HL-60/S4 (cell line): ENCODE results near the gene EVI5L.

Source experiments
- in situ Hi-C: fragments of 300-500 bp; cut with MboI; formaldehyde crosslinking; loops from 2 replicates; pipeline ENCODE4 v1.14.3; 2022; ENCODE audit warnings: low sequenced_read_pairs

EVI5L gene

DNA sequence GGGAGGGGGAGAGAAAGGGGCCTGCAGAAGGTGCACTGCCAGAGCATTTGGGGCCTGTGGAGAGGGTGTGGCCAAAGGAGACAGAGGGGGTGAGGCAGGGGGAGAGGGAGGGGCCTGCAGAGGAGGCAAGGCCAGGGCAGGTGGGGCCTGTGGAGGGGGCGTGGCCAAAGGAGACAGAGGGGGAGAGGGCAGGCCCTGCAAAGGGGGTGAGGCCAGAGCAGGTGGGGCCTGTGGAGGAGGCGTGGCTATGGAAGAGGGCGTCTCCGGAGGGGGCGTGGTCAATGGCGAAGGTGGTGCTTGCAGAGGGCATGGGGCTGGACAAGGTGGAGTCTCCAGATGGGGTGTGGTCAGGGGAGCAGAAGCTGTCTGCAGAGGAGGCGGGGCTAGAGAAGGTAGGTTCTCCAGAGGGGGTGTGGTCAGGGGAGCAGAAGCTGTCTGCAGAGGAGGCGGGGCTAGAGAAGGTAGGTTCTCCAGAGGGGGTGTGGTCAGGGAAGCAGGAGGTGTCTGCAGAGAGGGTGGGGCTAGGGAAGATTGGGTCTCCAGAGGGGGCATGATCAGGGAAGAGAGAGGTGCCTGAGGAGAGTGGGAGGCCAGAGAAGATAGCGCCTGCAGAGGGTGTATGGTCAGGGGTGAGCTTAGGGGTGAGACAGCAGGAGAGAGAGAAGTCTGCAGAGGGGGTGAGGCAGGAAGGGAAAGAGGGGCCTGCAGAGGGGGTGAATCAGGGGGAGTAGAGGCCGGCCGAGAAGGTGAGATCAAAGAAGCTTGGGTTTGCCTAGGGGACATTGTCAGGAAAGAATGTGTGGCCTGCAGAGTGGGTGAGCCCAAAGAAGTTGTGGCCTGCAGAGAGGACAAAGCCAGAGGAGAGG, 40.8 kb downstream of the EVI5L start:
- in situ Hi-C loops, result no loop called here

DNA sequence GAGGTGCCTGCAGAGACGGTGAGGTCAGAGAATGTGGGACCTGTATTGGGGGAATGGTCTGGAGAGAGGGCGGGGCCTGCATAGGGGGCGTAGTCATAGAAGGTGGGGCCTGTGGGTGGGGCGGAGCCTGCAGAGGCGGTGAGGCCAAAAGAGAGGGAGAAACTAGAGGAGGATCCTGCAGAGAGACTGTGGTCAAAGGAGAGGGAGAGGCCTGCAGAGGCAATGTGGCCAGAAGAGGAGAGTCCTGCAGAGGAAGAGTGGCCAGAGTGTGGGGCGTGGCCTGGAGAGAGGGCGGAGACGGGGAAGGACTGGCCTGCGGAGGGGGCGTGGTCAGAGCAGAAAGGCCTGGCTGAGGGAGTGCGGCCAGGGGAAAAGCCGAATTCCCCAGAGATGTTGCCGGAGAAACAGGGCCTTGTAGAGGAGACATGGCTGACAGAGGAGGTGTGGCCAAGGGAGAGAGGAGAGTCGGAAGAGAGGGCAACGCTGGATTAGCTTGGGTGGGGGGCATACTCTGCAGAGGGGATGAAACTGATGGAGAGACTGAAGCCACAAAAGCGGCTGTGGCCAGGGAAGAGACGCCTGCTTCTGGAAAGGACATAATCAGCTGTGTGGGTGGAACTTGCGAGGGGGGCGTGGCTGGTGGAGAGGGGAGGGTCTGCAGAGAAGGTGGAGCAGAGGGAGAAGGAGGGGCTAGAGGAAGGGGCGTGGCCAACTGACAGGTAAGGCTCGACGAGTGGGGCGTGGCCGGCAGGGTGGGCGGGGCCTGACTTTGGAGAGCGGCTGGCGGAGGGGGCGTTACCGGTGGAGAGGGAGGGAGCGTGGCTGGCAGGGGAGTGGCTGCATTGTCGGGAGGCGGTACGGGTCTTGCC, 41.7 kb downstream of the EVI5L start:
- in situ Hi-C loops, result no loop called here

DNA sequence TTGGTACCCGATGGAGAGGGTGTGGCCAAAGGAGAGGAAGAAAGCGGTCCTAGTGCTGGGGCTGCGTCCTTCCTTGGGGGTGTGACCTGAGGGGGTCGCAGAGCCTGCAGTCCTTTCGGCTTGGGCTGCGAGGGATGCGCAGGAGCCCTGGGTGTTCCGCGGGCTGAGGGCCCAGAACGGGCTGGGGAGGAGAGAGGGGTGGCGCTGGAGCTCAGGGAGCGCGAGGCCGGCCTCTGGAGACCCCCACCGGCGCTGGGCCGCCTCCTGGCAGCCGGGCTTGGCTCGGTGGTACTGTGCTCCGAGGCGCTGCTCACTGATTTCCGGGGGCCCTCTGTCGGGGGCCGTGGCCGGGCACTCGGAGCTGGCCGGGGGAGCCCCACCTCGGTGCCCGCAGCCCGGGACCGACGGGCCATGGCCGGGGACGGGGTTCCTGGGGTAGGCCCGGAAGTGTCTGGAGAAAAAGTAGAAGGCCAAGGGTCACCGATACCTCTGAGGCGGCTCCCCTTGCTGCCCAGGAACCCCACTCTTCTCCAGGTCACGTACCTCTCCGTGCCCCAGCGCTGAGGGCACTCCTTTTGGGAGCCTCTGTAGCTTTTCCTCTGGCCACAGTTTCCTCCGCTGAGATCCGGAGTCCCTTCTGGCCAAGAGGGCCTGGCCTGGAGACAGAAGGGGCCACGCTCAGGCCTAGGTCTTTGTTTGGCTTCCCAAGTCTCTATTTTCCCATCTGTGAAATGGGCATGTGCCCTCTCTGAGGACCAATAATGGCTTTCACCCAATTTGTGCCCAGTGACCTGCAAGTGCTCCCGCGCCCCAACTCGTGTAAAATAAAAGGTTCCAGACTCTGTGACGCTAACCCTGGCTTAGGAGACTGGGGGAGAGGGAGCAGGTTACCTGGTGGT, 42.5 kb downstream of the EVI5L start:
- in situ Hi-C loops, result no loop called here

GRCh38 chr19:7873304-7874075, 43.5 kb downstream of the EVI5L start:
- in situ Hi-C loops, result no loop called here

- in situ Hi-C loops, result no loop called here
Observed at GRCh38 chr19:7874076-7874896, 44.3 kb downstream of the EVI5L start, which contains the start of gene PRR36. Gene PRR36 (minus strand): TSS chr19:7874390. CDS start chr19:7873689, 701 bp downstream.

GRCh38 chr19:7874897-7875273, 44.9 kb downstream of the EVI5L start:
- in situ Hi-C loops, result no loop called here

DNA sequence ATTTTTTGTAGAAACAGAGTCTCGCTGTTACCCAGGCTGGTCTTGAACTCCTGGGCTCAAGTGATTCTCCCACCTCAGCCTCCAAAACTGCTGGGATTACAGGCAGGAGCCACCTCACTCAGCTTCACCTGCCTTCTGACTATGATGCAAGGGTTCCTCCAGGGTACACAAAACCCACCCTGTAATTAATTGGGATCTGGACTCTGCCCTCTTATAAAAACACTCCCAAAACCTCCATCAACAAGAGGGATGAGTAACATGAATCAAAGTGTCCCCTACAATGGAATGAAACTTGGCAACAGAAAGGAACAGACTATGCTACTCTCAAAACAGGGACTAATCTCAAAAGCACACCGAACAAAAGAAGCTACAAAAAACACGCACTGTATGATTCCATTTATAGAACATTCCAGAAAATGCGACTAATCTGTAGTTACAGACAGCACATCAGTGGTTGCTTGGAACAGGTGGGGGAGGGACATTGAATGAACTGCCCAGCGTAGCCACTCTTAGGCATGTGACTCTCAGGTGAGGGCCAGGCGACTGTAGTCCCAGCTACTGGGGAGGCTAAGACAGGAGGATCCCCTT, 47.3 kb downstream of the EVI5L start:
- in situ Hi-C loops, result no loop called here

DNA sequence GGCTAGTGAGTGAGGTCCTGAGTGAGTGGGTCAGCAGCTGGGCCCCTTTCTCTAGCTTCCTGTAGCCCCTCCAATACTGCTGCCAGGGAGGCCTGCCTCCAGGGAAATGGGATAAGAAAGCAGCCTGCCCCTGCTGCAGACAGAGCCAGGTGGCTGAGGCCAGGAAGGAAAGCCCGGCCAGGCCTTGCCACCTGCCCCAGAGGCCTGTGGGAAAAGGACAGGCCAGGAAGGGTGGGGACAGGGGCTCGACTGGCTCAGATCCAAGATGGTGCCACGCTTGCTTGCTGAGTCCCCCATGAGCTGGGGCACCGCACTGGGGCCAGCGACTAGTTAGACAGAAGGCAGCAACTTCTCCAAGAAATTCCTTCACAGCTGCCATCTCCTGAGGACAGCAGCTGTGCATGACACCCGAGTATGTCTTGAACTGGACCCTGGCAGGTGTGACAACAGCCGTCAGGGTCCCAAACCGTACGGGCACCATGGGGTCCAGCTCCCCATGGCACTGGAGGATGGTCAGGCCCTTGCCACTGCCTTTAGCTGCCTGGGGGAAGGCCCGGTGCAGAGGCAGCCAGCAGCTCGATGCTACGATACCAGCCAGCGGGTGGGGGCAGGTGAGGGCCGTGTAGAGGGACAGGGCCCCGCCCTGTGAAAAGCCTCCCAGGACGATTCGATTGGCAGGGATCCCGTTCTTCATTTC, 49.2 kb downstream of the EVI5L start:
- in situ Hi-C loops, result no loop called here

DNA sequence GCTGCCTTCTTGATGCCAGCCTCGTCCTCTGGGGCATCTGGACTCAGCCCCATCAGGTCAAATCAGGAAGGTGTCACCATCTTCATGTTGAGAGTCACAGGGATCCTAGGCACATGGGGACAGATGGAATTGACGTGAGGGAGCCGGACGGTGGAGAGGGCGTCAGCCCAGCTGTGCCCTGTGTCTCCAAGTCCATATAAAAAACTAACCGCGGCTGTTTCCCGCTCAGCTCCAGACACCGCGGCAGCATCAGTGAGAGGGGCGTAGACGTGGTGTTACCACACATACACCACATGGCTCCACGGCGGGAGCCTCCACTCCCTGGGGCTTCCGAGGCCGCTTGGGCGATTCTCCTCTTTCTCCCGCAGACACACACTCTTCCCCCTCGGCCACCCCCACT, 49.8 kb downstream of the EVI5L start:
- in situ Hi-C loops, result no loop called here

- in situ Hi-C loops, result no loop called here
Observed at GRCh38 chr19:7881910-7882309, 51.9 kb downstream of the EVI5L start.

DNA sequence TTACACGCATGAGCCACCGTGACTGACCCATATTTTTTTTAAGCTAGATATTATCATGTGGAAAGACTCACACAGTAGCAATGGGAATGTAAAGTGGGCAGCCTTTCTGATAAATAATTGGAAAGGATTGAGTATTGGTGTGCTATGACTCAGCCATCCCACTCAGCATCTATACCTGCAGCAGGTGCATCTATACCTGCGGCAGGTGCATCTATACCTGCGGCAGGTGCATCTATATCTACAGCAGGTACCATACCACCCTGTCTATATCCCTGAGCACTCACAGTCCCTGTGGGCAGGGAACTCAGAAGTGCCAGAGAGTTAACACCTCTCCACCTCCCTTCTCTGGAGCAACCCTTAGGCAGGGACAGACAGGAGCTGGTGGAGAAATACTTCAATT, 53.1 kb downstream of the EVI5L start:
- in situ Hi-C loops, result no loop called here

GRCh38 chr19:7883796-7884570, 54.0 kb downstream of the EVI5L start:
- in situ Hi-C loops, result no loop called here

- in situ Hi-C loops, result no loop called here
Observed at GRCh38 chr19:7885818-7886217, 55.8 kb downstream of the EVI5L start.

DNA sequence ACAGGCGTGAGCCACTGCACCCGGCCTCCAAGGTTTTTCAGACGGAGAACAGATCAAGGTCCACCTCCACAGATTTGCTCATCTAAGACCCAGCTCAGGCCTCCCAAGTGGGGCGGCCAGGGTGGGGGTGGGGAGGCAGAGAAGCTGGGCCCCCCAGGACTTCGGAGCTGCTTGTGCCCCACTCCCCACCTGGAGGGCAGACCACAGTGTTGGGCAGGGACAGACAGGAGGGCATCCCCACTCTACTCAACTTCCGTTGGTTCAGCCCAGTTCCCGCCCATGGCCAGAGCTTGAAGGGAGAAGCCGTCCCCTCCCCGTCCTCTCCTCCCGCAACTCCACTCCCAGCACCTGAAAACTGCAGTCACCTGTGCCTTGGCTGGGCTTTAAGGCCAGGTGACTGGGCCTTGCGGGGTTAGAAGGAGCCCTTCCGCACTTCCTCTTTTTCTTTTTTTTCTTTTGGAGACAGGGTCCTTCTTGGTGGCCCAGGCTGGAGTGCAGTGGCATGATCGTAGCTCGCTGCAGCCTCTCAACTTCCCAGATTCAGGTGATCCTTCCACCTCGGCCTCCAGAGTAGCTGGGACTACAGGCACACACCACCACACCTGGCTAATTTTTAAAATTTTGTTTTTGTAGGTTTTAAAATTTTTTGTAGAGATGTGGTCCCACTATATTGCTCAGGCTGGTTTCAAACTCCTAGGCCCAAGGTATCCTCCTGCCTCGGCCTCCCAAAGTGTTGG, 57.6 kb downstream of the EVI5L start:
- in situ Hi-C loops, result no loop called here

DNA sequence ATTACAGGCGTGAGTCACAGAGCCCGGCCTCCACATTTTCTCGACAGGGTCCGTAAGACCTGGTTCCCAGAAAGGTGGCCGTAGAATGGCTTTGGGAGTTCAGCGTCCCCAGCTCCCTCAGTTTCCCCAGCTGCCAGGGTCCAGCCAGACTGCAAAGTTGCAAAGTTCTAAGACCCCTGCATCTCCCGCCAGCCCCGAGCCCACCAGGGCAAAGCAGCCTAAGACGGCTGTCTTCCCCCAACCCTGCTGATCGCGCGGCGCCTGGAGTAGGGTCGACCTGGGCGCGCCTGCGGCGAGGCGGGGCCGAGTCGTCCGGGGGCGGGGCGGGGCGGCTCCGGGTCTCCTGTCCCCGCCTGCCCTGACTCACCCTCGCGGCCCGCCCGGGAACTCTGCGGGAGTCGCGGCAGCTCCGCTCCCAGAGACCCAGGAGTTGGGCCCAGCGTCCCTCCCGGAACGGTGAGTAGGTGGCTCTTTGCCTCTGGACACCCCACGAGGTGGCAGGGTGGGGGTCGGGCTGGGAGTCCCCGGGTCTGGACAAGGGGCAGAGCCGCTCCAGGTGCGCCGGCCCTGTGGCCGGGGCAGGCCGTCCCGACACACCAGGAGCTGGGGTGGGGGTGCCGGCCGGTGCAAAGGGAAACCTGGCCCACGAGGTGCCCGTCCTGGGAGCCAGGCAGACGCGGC, 58.3 kb downstream of the EVI5L start, which contains the start of gene LRRC8E:
LRRC8E (plus strand) TSS at position 366 of the 681 bp plus-strand sequence. CDS start 7,094 bp downstream, outside the sequence.
- in situ Hi-C loops, result no loop called here

- in situ Hi-C loops, result no loop called here
Observed at GRCh38 chr19:7888826-7889217, 58.8 kb downstream of the EVI5L start.
